Panc1 (cell line): ENCODE results near the gene ACSM2B.
"Not testable (repeated sequence)": the region's sequence is repeated elsewhere in the genome, so short reads cannot be mapped to it uniquely, and the experiment has no call there.

Experiments
- CTCF ChIP-seq: fragments of 450-650 bp; IDR thresholded peaks from 2 replicates; pipeline ENCODE4 v1.5.1; 2017; ENCODE audit warnings: mild to moderate bottlenecking
- POLR2AphosphoS5 ChIP-seq: IDR thresholded peaks from 2 replicates; pipeline ENCODE4 v1.6.1; 2012; ENCODE audit warnings: mild to moderate bottlenecking, low read depth, low read length, moderate library complexity

DNA sequence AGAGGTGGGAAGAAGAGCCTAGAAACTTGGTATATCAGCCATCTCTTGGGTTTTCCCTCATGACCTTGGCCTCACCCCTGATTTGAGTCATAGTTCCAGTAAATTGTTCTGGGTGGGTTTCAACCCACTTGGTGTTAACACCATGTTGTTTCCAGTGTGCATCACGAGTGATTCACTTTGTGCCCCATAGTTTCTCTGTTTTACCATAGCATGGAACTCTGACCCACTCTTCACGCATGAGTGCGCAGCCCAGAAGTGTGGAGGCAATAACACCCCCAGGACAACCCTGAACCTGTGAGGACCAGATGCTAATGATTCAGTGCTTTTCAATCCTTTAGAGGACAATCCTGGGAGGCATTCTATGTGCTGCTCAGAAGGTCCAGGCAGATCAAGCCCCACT, 21.5 kb downstream of the ACSM2B start:
- TF ChIP-seq CTCF, POLR2AphosphoS5: not testable (repeated sequence)
